Cardiac fibroblast (primary cell): ENCODE measurements around the gene CHML.
"Not testable (repeated sequence)": the region's sequence is repeated elsewhere in the genome, so short reads cannot be mapped to it uniquely, and the experiment has no call there.

ENCODE experiments used
- DNase-seq, 2 donors: peaks; one replicate each; pipeline versions ENCODE4 v3.0.0 to v3.0.0-alpha.2; 2010; ENCODE audit warnings: low read depth in 2 of 2
- H3K4me3 ChIP-seq, 2 donors: replicated peaks in 1 of 2; 1 replicate in 1 of 2; 2 replicates in 1 of 2; pipeline ENCODE4 v1.5.1; 2011; ENCODE audit warnings: low read depth in 2 of 2, low read length in 2 of 2, mild to moderate bottlenecking in 2 of 2, moderate library complexity in 1 of 2
- CTCF ChIP-seq: IDR thresholded peaks from one replicate; pipeline ENCODE4 v1.5.1; 2011; ENCODE audit warnings: low read depth, mild to moderate bottlenecking, low read length, inconsistent platforms

The CHML gene

GRCh38 chr1:241678536-241678935 lies 38.4 kb upstream of the CHML start:
- no peak overlapping the region for H3K4me3 ChIP-seq
- TF ChIP-seq CTCF: no peak
- no peak for DNase-seq

GRCh38 chr1:241677201-241677600 lies 37.0 kb upstream of the CHML start:
- no peak for TF ChIP-seq CTCF
- no peak for DNase-seq
- H3K4me3 ChIP-seq: no peak overlapping the region

- TF ChIP-seq CTCF: no peak
- no peak overlapping the region for H3K4me3 ChIP-seq
- no peak for DNase-seq
Observed at GRCh38 chr1:241675983-241676382, 35.8 kb upstream of the CHML start.

GRCh38 chr1:241674805-241675384 lies 34.7 kb upstream of the CHML start:
- TF ChIP-seq CTCF: no peak
- H3K4me3 ChIP-seq: no peak overlapping the region
- DNase-seq: no peak

- DNase-seq: no peak
- no peak for TF ChIP-seq CTCF
- no peak overlapping the region for H3K4me3 ChIP-seq
Observed at GRCh38 chr1:241672301-241672700, 32.1 kb upstream of the CHML start.

- H3K4me3 ChIP-seq: no peak overlapping the region
- DNase-seq: no peak
- no peak for TF ChIP-seq CTCF
Observed at GRCh38 chr1:241666419-241666818, 26.2 kb upstream of the CHML start.

- TF ChIP-seq CTCF: no peak
- H3K4me3 ChIP-seq: no peak overlapping the region
- no peak for DNase-seq
Observed at GRCh38 chr1:241660424-241660972, 20.3 kb upstream of the CHML start.

- not testable (repeated sequence) for H3K4me3 ChIP-seq, DNase-seq
Observed at GRCh38 chr1:241659016-241659415, 18.8 kb upstream of the CHML start.
